Hematopoietic multipotent progenitor cell treated with erythropoietin and hydrocortisone succinate and interleukin-3 and kit ligand, for 8 days (in vitro differentiated cells): ENCODE measurements around the gene MYO15B.

Experiments
- DNase-seq: peaks from one replicate; pipeline ENCODE4 v3.0.0-alpha.2; 2015

The MYO15B gene

GRCh38 chr17:75641343-75641742 is 53.7 kb downstream of the MYO15B start:
- no peak for DNase-seq

GRCh38 chr17:75642182-75642783 is 54.7 kb downstream of the MYO15B start:
- DNase-seq: no peak

- peak; percentile 93 for DNase-seq
Measured at GRCh38 chr17:75642784-75643642, 55.4 kb downstream of the MYO15B start.

- DNase-seq: no peak
Measured at GRCh38 chr17:75643643-75644017, 56.0 kb downstream of the MYO15B start.

- peak; percentile 63 for DNase-seq
Measured at GRCh38 chr17:75645501-75645888, 57.9 kb downstream of the MYO15B start.

- DNase-seq: peak; percentile 67
Measured at GRCh38 chr17:75645889-75646637, 58.5 kb downstream of the MYO15B start.

- DNase-seq: no peak
Measured at GRCh38 chr17:75646638-75646992, 59.0 kb downstream of the MYO15B start.

- DNase-seq: no peak
Measured at GRCh38 chr17:75647061-75647460, 59.5 kb downstream of the MYO15B start.

- no peak for DNase-seq
Measured at GRCh38 chr17:75647921-75648320, 60.3 kb downstream of the MYO15B start.

- no peak for DNase-seq
Measured at GRCh38 chr17:75649687-75650086, 62.1 kb downstream of the MYO15B start.

GRCh38 chr17:75650874-75651273 is 63.3 kb downstream of the MYO15B start:
- DNase-seq: no peak

GRCh38 chr17:75652341-75652740 is 64.7 kb downstream of the MYO15B start:
- DNase-seq: no peak

GRCh38 chr17:75652934-75653549 is 65.4 kb downstream of the MYO15B start:
- DNase-seq: peak; percentile 78

- no peak for DNase-seq
Measured at GRCh38 chr17:75654176-75654575, 66.6 kb downstream of the MYO15B start.

- DNase-seq: no peak
Measured at GRCh38 chr17:75658237-75658636, 70.6 kb downstream of the MYO15B start.

- no peak for DNase-seq
Measured at GRCh38 chr17:75661531-75661930, 73.9 kb downstream of the MYO15B start.

GRCh38 chr17:75662511-75662910 is 74.9 kb downstream of the MYO15B start:
- no peak for DNase-seq

- no peak for DNase-seq
Measured at GRCh38 chr17:75664099-75664549, 76.5 kb downstream of the MYO15B start.

GRCh38 chr17:75665981-75666380 is 78.4 kb downstream of the MYO15B start:
- no peak for DNase-seq

- peak; percentile 99 for DNase-seq
Measured at GRCh38 chr17:75666959-75667790, 79.6 kb downstream of the MYO15B start, which contains the start of the genes RECQL5 and SAP30BP. Gene RECQL5, minus strand, starts transcription at chr17:75667154. Its CDS starts 597 bp downstream, at chr17:75666557. Gene SAP30BP, plus strand, starts transcription at chr17:75667338. Its CDS starts 35 bp downstream, at chr17:75667373.

GRCh38 chr17:75667825-75668224 is 80.2 kb downstream of the MYO15B start:
- no peak for DNase-seq

- no peak for DNase-seq
Measured at GRCh38 chr17:75668489-75668888, 80.9 kb downstream of the MYO15B start.
